GM12873 (cell line): ENCODE measurements around the gene STARD8.

Source experiments
- TF ChIP-seq, protein P1 (sequence below): IDR thresholded peaks from 2 replicates; pipeline ENCODE4 v1.5.1; 2012; ENCODE audit warnings: low read depth, mild to moderate bottlenecking, moderate library complexity, low read length, control low read depth; ENCODE audit not compliant: insufficient read depth; ENCODE audit errors: missing control alignments

The STARD8 gene

DNA sequence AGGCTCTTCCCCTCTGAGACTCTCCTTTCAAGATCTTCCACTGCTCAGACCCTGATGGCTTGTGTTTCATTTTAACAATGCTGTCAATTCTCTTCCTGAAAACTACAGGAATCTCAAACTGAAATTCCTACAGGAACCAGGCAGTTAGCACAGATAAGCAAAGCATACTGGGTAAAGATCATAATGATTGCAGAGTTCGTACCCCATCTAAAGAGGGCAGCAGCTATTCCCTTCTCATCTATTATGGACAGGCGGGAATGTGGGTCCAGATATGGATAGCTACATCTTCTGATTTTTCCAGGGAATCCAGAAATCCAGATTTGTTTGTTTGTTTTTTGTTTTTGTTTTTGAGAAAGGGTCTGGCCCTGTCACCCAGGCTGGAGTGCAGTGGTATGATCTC, 83.8 kb downstream of the STARD8 start:
- TF ChIP-seq, protein P1, sequence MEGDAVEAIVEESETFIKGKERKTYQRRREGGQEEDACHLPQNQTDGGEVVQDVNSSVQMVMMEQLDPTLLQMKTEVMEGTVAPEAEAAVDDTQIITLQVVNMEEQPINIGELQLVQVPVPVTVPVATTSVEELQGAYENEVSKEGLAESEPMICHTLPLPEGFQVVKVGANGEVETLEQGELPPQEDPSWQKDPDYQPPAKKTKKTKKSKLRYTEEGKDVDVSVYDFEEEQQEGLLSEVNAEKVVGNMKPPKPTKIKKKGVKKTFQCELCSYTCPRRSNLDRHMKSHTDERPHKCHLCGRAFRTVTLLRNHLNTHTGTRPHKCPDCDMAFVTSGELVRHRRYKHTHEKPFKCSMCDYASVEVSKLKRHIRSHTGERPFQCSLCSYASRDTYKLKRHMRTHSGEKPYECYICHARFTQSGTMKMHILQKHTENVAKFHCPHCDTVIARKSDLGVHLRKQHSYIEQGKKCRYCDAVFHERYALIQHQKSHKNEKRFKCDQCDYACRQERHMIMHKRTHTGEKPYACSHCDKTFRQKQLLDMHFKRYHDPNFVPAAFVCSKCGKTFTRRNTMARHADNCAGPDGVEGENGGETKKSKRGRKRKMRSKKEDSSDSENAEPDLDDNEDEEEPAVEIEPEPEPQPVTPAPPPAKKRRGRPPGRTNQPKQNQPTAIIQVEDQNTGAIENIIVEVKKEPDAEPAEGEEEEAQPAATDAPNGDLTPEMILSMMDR, result no peak

DNA sequence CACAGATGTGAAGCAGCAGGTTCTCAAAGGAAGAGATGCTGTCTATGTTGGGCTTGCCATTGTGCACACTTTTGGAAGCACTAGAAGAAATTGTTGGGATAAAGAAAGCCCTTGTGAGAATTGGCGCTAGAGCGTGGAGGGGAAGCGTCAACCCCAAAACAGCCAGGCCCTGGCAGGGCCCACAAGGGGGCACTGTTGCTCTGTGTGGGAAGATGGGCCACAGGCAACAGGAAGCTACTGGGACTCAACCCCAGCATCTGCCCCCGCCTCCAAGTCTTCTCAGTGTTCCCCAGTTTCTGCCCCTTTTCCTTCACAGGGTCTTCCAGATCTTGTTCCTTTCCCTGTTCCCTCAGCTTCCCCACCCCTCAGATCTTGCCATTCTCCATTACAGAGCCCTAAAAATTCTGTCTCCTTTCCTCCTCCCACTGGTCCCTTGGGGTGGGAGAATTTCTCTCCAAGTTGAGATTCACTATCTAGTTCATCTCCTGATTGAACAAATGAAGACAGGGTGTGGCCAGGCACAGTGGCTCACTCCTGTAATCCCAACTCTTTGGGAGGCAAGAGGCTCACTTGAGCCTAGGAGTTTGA, 85.5 kb downstream of the STARD8 start:
- TF ChIP-seq, protein P1, result peak; percentile 93

DNA sequence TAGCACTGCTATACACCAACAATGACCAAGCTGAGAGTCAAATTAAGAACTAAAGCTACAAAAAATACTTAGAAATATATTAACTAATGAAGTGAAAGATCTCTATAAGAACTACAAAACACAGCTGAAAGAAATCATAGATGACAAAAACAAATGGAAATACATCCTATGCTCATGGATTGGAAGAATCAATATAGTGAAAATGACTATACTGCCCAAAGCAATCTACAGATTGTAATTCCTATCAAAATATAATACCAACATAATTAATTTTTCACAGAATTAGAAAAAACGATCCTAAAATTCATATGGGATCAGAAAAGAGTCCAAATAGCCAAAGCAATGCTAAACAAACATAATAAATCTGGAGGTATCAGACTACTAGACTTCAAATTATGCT, 87.8 kb downstream of the STARD8 start:
- TF ChIP-seq, protein P1, result no peak

DNA sequence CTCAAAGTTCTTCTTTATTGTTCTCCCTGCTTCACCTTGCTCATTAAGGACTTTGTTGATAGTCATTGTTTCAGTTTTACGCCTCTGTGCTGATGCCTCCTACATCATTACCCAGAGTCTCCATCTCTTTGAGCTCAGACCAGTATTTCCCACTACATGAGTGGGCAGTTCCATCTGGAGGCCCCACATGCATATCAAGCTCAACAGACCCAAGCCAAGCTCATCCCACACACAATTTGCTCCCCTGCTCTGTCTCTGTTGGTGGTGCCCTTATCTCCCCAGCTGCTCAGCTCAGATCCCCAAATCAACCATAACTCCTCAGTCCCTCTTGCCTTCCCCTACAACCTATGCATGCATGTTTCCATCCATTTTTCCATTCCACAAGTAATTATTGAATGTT, 96.3 kb downstream of the STARD8 start:
- TF ChIP-seq, protein P1, result no peak

DNA sequence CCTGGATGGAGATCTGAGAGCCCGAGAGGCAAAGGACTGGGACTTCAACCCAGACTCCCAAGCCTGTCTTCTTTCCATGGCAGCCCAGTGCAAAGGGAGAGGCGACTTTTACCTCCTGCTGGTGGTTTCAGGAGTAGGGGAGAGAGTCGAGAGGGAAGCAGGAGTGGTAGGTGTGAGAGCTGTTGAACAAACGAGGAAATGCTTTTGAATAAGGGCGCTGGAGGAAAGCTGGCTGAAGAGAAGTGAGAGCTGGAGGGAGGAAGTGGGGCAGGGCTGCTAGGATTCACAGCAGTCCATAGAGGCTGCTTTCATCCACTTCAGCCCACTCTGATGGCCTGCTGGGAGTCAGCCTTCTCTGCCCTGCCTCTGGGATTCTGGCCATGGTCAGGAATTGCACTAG, 99.5 kb downstream of the STARD8 start:
- TF ChIP-seq, protein P1, result no peak

DNA sequence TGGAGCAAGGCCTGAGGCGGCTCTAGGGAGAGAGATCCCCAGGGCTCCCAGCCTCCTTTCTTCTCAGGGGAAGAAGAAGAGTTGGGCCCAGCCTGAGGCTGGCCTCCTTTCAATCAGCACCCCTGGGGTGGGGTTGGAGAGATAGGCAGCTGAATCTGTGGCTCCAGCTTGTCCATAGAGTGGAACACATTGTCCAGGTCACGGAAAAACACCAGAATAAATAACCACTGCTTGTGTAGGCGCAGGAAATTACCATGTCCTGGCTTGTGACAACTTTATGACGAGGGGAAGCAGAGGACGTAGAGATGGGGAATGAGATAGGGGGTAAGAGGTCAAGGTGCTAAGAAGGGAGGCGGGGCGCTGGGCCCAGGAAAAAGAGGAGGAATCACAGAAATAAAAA, 100.6 kb downstream of the STARD8 start:
- TF ChIP-seq, protein P1, result no peak

DNA sequence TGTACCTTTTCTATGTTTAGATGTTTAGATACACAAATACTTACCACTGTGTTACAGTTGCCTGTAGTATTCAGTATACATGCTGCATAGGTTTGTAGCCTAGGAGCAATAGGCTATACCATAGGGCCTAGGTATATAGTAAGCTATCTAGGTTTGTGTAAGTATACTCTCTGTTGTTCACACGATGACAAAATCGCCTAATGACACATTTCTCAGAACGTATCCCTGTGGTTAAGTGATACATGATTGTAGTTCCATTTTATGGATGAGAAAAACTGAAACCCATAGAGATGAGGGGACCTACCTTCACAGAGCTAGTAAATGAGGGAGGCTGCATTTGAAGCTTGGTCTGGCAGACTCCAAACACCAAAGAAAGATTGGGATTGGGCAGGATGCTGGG, 102.0 kb downstream of the STARD8 start:
- TF ChIP-seq, protein P1, result no peak
